ENCODE data around the gene PPP2R5D. TPM values are rescaled to one million over a fixed set of nuclear protein-coding genes. Genes with fewer than 3 reads are reported as not detected.
"Not testable (repeated sequence)": the region's sequence is repeated elsewhere in the genome, so short reads cannot be mapped to it uniquely, and the experiment has no call there.

Gene PPP2R5D
- 10 to 100 TPM; 17.5 to 31.5 (median 24.2) TPM for polyA plus RNA-seq

GRCh38 chr6:42984001-42984923 is at the start of gene PPP2R5D:
TSS of gene PPP2R5D (plus strand) at chr6:42984570. CDS start at chr6:42984678, 108 bp downstream.
- WGBS, 3 donors = 0 to 1% (median 1%) methylated on average over 48 to 59 of the region's 59 CpGs
- no peak within 1 kb of the TSS for H3K27ac ChIP-seq (ENCODE audit: low read depth, low read length)

- 63 to 82% (median 79%) methylated on average over 7 of the region's 7 CpGs for WGBS, 3 donors
- no peak overlapping the region for H3K27ac ChIP-seq (ENCODE audit: low read depth, low read length)
Measured at GRCh38 chr6:42935322-42935721, 49.0 kb upstream of the PPP2R5D start.

GRCh38 chr6:42936398-42936797 is 48.0 kb upstream of the PPP2R5D start:
- 86 to 96% (median 96%) methylated on average over 11 of the region's 11 CpGs for WGBS, 3 donors
- H3K27ac ChIP-seq (ENCODE audit: low read depth, low read length) = no peak overlapping the region

GRCh38 chr6:42937548-42938427 is 46.6 kb upstream of the PPP2R5D start:
- 75 to 94% (median 93%) methylated on average over 13 of the region's 13 CpGs for WGBS, 3 donors
- H3K27ac ChIP-seq (ENCODE audit: low read depth, low read length) = no peak overlapping the region

GRCh38 chr6:42938428-42938796 is 46.0 kb upstream of the PPP2R5D start:
- 52 to 81% (median 81%) methylated on average over 5 of the region's 5 CpGs for WGBS, 3 donors
- no peak overlapping the region for H3K27ac ChIP-seq (ENCODE audit: low read depth, low read length)

GRCh38 chr6:42938987-42939809 is 45.2 kb upstream of the PPP2R5D start:
- no peak overlapping the region for H3K27ac ChIP-seq (ENCODE audit: low read depth, low read length)
- 43 to 80% (median 76%) methylated on average over 9 of the region's 9 CpGs for WGBS, 3 donors

- H3K27ac ChIP-seq (ENCODE audit: low read depth, low read length) = no peak overlapping the region
- WGBS, 3 donors = 38 to 87% (median 79%) methylated on average over 4 of the region's 4 CpGs
Measured at GRCh38 chr6:42939810-42940167, 44.6 kb upstream of the PPP2R5D start.

GRCh38 chr6:42940493-42941045 is 43.8 kb upstream of the PPP2R5D start:
- WGBS, 3 donors = 91 to 98% (median 95%) methylated on average over 6 of the region's 6 CpGs
- no peak overlapping the region for H3K27ac ChIP-seq (ENCODE audit: low read depth, low read length)

GRCh38 chr6:42941356-42941755 is 43.0 kb upstream of the PPP2R5D start:
- not testable (repeated sequence) for H3K27ac ChIP-seq (ENCODE audit: low read depth, low read length)
- WGBS, 3 donors = 96 to 100% (median 97%) methylated on average over 5 of the region's 5 CpGs

- H3K27ac ChIP-seq (ENCODE audit: low read depth, low read length) = no peak overlapping the region
- WGBS, 3 donors = 68 to 77% (median 76%) methylated on average over 7 of the region's 7 CpGs
Measured at GRCh38 chr6:42942444-42942843, 41.9 kb upstream of the PPP2R5D start.

- H3K27ac ChIP-seq (ENCODE audit: low read depth, low read length) = no peak overlapping the region
Measured at GRCh38 chr6:42947950-42948349, 36.4 kb upstream of the PPP2R5D start.

GRCh38 chr6:42952389-42952788 is 32.0 kb upstream of the PPP2R5D start:
- 92 to 98% (median 95%) methylated on average over 4 of the region's 4 CpGs for WGBS, 3 donors
- no peak overlapping the region for H3K27ac ChIP-seq (ENCODE audit: low read depth, low read length)

GRCh38 chr6:42954405-42954804 is 30.0 kb upstream of the PPP2R5D start:
- H3K27ac ChIP-seq (ENCODE audit: low read depth, low read length) = not testable (repeated sequence)
- 81 to 89% (median 87%) methylated on average over 4 of the region's 4 CpGs for WGBS, 3 donors

GRCh38 chr6:42958125-42958524 is 26.2 kb upstream of the PPP2R5D start:
- 77 to 85% (median 83%) methylated on average over 8 of the region's 8 CpGs for WGBS, 3 donors
- no peak overlapping the region for H3K27ac ChIP-seq (ENCODE audit: low read depth, low read length)

GRCh38 chr6:42959917-42960242 is 24.5 kb upstream of the PPP2R5D start:
- no peak overlapping the region for H3K27ac ChIP-seq (ENCODE audit: low read depth, low read length)
- WGBS, 3 donors = 9 to 30% (median 17%) methylated on average over 13 of the region's 13 CpGs

GRCh38 chr6:42960243-42961019 is 23.9 kb upstream of the PPP2R5D start, which contains the start of gene GNMT:
TSS of gene GNMT (plus strand) at chr6:42960754. CDS start at chr6:42960768, 14 bp downstream.
- WGBS, 3 donors = 1 to 3% (median 3%) methylated on average over 53 to 62 of the region's 62 CpGs
- no peak within 1 kb of the TSS for H3K27ac ChIP-seq (ENCODE audit: low read depth, low read length)

- 12 to 32% (median 24%) methylated on average over 14 to 15 of the region's 15 CpGs for WGBS, 3 donors
- H3K27ac ChIP-seq (ENCODE audit: low read depth, low read length) = no peak overlapping the region
Measured at GRCh38 chr6:42961020-42961470, 23.3 kb upstream of the PPP2R5D start.

Data from adipose tissue (tissue), 3 donors.